Suprapubic skin (tissue), 4 donors: ENCODE measurements around the gene KPNA3.

ENCODE experiments used
- CTCF ChIP-seq, 2 donors: fragments of 200-600 bp in 1 of 2; fragments of 450-650 bp in 1 of 2; sonication (generic) in 1 of 2; IDR thresholded peaks; one replicate each; pipeline ENCODE4 v1.5.1; 2016 to 2019; ENCODE audit warnings: antibody characterized with exemption in 2 of 2, mild to moderate bottlenecking in 1 of 2, moderate library complexity in 1 of 2
- POLR2A ChIP-seq, 2 donors: fragments of 450-650 bp; IDR thresholded peaks; one replicate each; pipeline ENCODE4 v1.6.1; 2017; ENCODE audit warnings: antibody characterized with exemption in 2 of 2, mild to moderate bottlenecking in 2 of 2, moderate library complexity in 2 of 2
- POLR2AphosphoS5 ChIP-seq, 3 donors: sonication (generic); formaldehyde crosslinking; IDR thresholded peaks; one replicate each; pipeline ENCODE4 v1.6.1; 2017; ENCODE audit warnings: antibody characterized with exemption in 3 of 3

DNA sequence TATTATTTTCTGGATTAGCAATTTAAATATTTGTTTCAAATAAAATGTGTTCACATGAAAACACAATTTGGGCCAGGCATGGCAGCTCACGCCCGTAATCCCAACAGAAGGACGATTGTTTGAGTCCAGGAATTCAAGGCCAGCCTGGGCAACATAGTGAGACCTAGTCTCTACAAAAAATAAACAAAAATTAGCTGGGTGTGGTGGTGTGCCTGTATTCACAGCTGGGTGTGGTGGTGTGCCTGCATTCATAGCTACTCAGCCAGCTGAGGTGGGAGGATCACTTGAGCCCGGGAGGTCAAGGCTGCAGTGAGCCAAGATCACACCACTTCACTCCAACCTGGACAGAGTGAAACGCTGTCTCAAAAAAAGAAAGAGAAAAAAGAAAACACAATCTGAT is 46.4 kb downstream of the KPNA3 start:
- TF ChIP-seq CTCF (IDR thresholded peaks at IDR 0.05) (no peak), POLR2AphosphoS5 (IDR thresholded peaks at IDR 0.05) (no peak), POLR2A (IDR thresholded peaks at IDR 0.05) (no peak)
